Heart left ventricle (tissue), 16 donors: Measurements from ENCODE around the gene ELMO2. TPM values are rescaled to one million over a fixed set of nuclear protein-coding genes. Genes with fewer than 3 reads are reported as not detected.

Source experiments
- ATAC-seq, 4 donors: fragments of 200-7000 bp; cut with Tn5 transposase; one replicate each; pipeline ENCODE4 v1.9.1; 2020 to 2022; ENCODE audit warnings: moderate library complexity in 4 of 4, mild to moderate bottlenecking in 3 of 4, moderate number of reproducible peaks in 1 of 4
- DNase-seq, 5 donors: peaks; one replicate each; pipeline ENCODE4 v3.0.0-alpha.2; 2020
- H3K27ac ChIP-seq, 12 donors: fragments of 200-600 bp; sonication (generic) in 4 of 12; one replicate each; pipeline versions ENCODE4 v1.5.0 to v1.8.0; 2016 to 2022; ENCODE audit warnings: mild to moderate bottlenecking in 2 of 12
- H3K27me3 ChIP-seq, 9 donors: fragments of 200-600 bp; sonication (generic) in 2 of 9; one replicate each; pipeline versions ENCODE4 v1.5.1 to v1.8.0; 2016 to 2022; ENCODE audit warnings: mild to moderate bottlenecking in 3 of 9
- H3K36me3 ChIP-seq, 9 donors: fragments of 200-600 bp; sonication (generic) in 2 of 9; one replicate each; pipeline versions ENCODE4 v1.5.0 to v1.8.0; 2018 to 2022; ENCODE audit warnings: mild to moderate bottlenecking in 2 of 9
- H3K4me1 ChIP-seq, 12 donors: fragments of 200-600 bp; sonication (generic) in 4 of 12; one replicate each; pipeline versions ENCODE4 v1.5.0 to v1.8.0; 2016 to 2022; ENCODE audit warnings: mild to moderate bottlenecking in 3 of 12
- H3K4me3 ChIP-seq, 12 donors: fragments of 200-600 bp; sonication (generic) in 4 of 12; one replicate each; pipeline versions ENCODE4 v1.5.0 to v1.8.0; 2017 to 2022; ENCODE audit warnings: mild to moderate bottlenecking in 9 of 12, moderate library complexity in 4 of 12
- H3K9me3 ChIP-seq, 12 donors: fragments of 200-600 bp; sonication (generic) in 4 of 12; one replicate each; pipeline versions ENCODE4 v1.5.0 to v1.8.0; 2016 to 2022; ENCODE audit warnings: mild to moderate bottlenecking in 1 of 12
- POLR2A ChIP-seq, 2 donors: fragments of 450-650 bp; IDR thresholded peaks; one replicate each; pipeline ENCODE4 v1.6.1; 2017; ENCODE audit warnings: antibody characterized with exemption in 2 of 2, mild to moderate bottlenecking in 2 of 2, moderate library complexity in 2 of 2
- WGBS, 4 donors: extraction: QIAGEN DNeasy Blood & Tissue Kit in 2 of 4; methylation state at CpG; one replicate each; pipeline versions ENCODE4 v1.1.5 to v1.1.7; 2013 to 2018; 5-methylcytosine and 5-hydroxymethylcytosine counted together
- intact Hi-C, 10 donors: fragments of 100-400 bp; cut with DNase I; formaldehyde crosslinking; loops; one replicate each; pipeline versions ENCODE4 v1.11.1 to v1.14.2; 2022
- polyA plus RNA-seq, 2 donors: library from polyadenylated mRNA; stranded (reverse); fragments of 200-250 nt; gene quantifications; one replicate each; pipeline ENCODE4 v1.2.3, GENCODE V29; 2013
- total RNA-seq, 9 donors: library from RNA; depleted of rRNA in 2 of 9; stranded (reverse); fragments of >200 nt in 2 of 9; fragmentation: NEBNext Ultra II Directional in 3 of 9; extraction: Animal tissue kit (Norgen Biotek cat#: 25700) in 3 of 9; gene quantifications; one replicate each; pipeline versions ENCODE4 v1.1.0 to v1.2.4, GENCODE V29; 2016 to 2023
- TF ChIP-seq, protein P1 (sequence below), 12 donors: fragments of 200-600 bp; sonication (generic) in 4 of 12; IDR thresholded peaks; one replicate each; pipeline versions ENCODE4 v1.5.0 to v1.8.0; 2018 to 2022; ENCODE audit warnings: antibody characterized with exemption in 12 of 12, mild to moderate bottlenecking in 5 of 12
- donor health status: ischemic (EF 13 %, LVEDD 7.1; RV severe dilation, severe dysfunction).
- donor health status: healthy with polysubstance abuse.
- donor health status: DM: no; HTN: yes; CAD: no.
- donor health status: DM: no; HTN: no; CAD: no.
- donor health status: ischemic (EF 25% LVEDD 6.9; RV normal size, moderate dysfunction).
- donor health status: ischemic (EF 25% LVEDD 5.7; RV mildly dilated, moderate dysfunction).
- donor health status: healthy.
- donor health status: DM: yes; HTN: yes; CAD: no.
- donor health status: ischemic (EF 35%, LVEDD 5.7; RV mildly dilated, moderate dysfunction).
- donor health status: nonischemic (EF 11% LVEDD 7.7; RV severe dilation, severe dysfunction).
- donor health status: DM: yes; HTN: yes; CAD: no.
- donor health status: PGD.
- donor health status: ischemic (EF 29% LVEDD 5.4; RV normal size, mild dysfunction).
- donor health status: nonischemic (EF 23%, LVEDD 6.1; RV moderate dilation, normal function).

The ELMO2 gene
- total and polyA plus RNA-seq, 11 donors: 14.6 to 57.5 (median 33.6) TPM

GRCh38 chr20:46433051-46433450, 26.6 kb upstream of the ELMO2 start:
- intact Hi-C loops: no loop called here
- Histone ChIP-seq H3K36me3 (no peaks in the 10 kb centered on the region), H3K4me1 (no peaks in the 10 kb centered on the region), H3K27ac (no peak overlapping the region), H3K4me3 (no peak overlapping the region), H3K9me3 (peaks cover 0 to 6% (median 0%) of the 10 kb centered on the region in 12 donors), H3K27me3 (peaks cover 0 to 54% (median 5%) of the 10 kb centered on the region in 9 donors)
- no peak for TF ChIP-seq POLR2A (IDR thresholded peaks at IDR 0.05)
- TF ChIP-seq, protein P1, sequence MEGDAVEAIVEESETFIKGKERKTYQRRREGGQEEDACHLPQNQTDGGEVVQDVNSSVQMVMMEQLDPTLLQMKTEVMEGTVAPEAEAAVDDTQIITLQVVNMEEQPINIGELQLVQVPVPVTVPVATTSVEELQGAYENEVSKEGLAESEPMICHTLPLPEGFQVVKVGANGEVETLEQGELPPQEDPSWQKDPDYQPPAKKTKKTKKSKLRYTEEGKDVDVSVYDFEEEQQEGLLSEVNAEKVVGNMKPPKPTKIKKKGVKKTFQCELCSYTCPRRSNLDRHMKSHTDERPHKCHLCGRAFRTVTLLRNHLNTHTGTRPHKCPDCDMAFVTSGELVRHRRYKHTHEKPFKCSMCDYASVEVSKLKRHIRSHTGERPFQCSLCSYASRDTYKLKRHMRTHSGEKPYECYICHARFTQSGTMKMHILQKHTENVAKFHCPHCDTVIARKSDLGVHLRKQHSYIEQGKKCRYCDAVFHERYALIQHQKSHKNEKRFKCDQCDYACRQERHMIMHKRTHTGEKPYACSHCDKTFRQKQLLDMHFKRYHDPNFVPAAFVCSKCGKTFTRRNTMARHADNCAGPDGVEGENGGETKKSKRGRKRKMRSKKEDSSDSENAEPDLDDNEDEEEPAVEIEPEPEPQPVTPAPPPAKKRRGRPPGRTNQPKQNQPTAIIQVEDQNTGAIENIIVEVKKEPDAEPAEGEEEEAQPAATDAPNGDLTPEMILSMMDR (IDR thresholded peaks at IDR 0.05): no peak
- ATAC-seq: no peak
- 85 to 90% (median 85%) methylated on average over 7 to 8 of the region's 8 CpGs for WGBS, 4 donors
- no peak for DNase-seq

DNA sequence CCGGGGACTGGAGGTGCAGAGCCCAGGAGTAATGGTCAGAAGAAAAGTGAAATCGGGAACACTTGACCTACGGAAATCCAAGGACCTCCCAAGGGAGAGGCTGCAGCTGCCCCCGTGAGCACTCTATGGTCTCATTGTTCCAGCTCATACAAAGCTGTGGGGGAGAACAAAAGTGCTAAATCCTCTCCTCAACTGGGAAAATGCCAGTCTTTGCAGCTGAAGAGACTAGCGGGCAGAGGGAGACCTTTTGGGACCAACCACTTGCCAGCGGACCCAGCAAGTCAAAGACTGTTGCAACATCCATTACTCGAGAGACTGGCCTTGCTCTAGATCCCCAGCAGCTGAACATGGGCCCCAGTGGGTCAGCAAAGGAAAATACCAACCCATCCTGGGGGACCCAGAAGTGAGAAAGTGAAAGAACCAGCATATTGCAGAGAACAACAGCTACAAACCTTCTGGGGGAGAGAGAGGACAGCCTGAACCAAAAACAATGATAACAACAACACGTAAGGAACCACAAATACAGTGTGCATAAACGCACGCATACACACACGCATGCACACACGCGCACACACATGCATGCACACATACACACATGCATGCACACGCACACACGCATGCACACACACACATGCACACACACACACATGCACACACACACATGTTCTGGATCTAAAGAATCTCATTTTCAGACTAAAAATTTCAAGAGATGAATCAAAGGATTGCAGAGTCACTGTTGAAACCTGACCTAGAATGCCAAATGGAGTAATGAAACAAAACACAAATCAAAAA, 24.7 kb upstream of the ELMO2 start:
- H3K9me3 ChIP-seq: peaks cover 0 to 6% (median 0%) of the 10 kb centered on the region in 12 donors
- intact Hi-C loops: no loop called here
- ATAC-seq (no peak), DNase-seq (no peak)
- H3K27ac ChIP-seq: no peak overlapping the region
- peaks cover 0 to 62% (median 12%) of the 10 kb centered on the region in 9 donors for H3K27me3 ChIP-seq
- no peaks in the 10 kb centered on the region for H3K36me3 ChIP-seq
- H3K4me1 ChIP-seq: no peaks in the 10 kb centered on the region
- H3K4me3 ChIP-seq: no peak overlapping the region
- 78 to 81% (median 80%) methylated on average over 14 to 15 of the region's 15 CpGs for WGBS, 4 donors
- no peak for TF ChIP-seq POLR2A (IDR thresholded peaks at IDR 0.05)
- TF ChIP-seq, protein P1 (IDR thresholded peaks at IDR 0.05): no peak

DNA sequence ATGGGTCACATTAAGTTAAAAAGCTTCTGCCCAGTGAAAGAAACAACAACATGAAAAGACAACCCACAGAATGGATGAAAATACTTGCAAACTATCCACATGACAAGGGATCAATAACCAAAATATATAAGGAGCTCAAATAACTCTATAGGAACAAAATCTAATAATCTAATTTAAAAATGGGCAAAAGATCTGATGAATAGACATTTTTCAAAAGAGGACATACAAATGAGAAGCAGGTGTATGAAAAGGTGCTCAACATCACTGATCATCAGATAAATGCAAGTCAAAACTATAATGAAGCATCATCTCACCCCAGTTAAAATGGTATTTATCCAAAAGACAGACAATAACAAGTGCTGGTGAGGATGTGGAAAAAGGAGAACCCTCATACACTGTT, 21.0 kb upstream of the ELMO2 start:
- Histone ChIP-seq H3K27me3 (peaks cover 0 to 82% (median 12%) of the 10 kb centered on the region in 9 donors), H3K4me3 (no peak overlapping the region), H3K36me3 (no peaks in the 10 kb centered on the region), H3K9me3 (no peaks in the 10 kb centered on the region), H3K4me1 (no peaks in the 10 kb centered on the region), H3K27ac (no peak overlapping the region)
- DNase-seq (no peak), ATAC-seq (no peak)
- TF ChIP-seq, protein P1 (IDR thresholded peaks at IDR 0.05): no peak
- no peak for TF ChIP-seq POLR2A (IDR thresholded peaks at IDR 0.05)
- intact Hi-C loops: no loop called here

DNA sequence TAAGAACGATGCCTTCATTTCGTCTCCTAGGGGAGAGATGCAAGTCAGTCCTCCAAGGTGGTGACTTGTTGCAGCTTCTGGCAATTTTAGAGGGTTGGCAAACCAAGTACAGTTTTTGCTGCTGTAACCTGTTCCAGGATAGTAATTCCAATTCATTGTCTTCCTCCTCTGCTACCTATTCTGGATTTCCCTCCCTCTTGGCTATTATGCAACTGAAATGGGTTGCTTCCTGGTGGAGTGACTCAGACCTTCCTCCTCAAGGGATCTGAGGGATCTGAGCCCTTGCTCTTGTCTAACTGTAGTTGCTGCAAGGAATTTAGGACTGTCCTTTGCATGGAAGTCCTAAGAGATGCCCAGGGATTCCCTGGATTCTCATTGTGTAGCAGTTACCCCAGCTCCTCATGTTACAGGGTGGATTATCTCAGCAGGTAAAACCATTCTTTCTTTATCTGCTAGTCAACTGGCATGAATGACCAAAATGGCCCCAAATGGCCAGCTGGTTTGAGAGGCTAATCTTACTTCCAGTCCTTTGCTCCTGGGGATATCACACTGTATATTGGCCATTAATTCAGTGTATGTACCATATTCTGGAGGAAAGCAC, 17.6 kb upstream of the ELMO2 start:
- Histone ChIP-seq H3K27ac (no peak overlapping the region), H3K4me1 (no peaks in the 10 kb centered on the region), H3K4me3 (no peak overlapping the region), H3K27me3 (peaks cover 0 to 64% (median 10%) of the 10 kb centered on the region in 9 donors), H3K36me3 (no peaks in the 10 kb centered on the region), H3K9me3 (no peaks in the 10 kb centered on the region)
- intact Hi-C loops: no loop called here
- DNase-seq (no peak), ATAC-seq (no peak)
- TF ChIP-seq, protein P1 (IDR thresholded peaks at IDR 0.05): no peak
- no peak for TF ChIP-seq POLR2A (IDR thresholded peaks at IDR 0.05)
- 86 to 96% (median 94%) methylated on average over 2 of the region's 2 CpGs for WGBS, 4 donors
